HepG2 (cell line): ENCODE data around the gene YPEL3. TPM values are rescaled to one million over a fixed set of nuclear protein-coding genes. Genes with fewer than 3 reads are reported as not detected.

Source experiments
- ARID5B ChIP-seq: IDR thresholded peaks from 2 replicates; pipeline ENCODE4 v1.4.0; 2020; ENCODE audit warnings: mild to moderate bottlenecking, missing genetic modification reagents
- ATF7 ChIP-seq, 2 experiments: fragments of 450-650 bp in 1 of 2; sonication (generic) in 1 of 2; formaldehyde crosslinking in 1 of 2; IDR thresholded peaks; 2 replicates each; pipeline versions ENCODE4 v1.4.0 to v1.6.1; 2016 to 2020; ENCODE audit warnings: antibody characterized with exemption in 1 of 2, mild to moderate bottlenecking in 1 of 2, missing genetic modification reagents in 1 of 2
- EED ChIP-seq: sonication (generic); formaldehyde crosslinking; IDR thresholded peaks from 2 replicates; pipeline ENCODE4 v1.5.0; 2020; ENCODE audit warnings: mild to moderate bottlenecking, missing genetic modification reagents
- FOXK1 ChIP-seq: sonication (generic); formaldehyde crosslinking; IDR thresholded peaks from 2 replicates; pipeline ENCODE4 v1.4.0; 2020; ENCODE audit warnings: low read depth, missing genetic modification reagents, borderline replicate concordance
- GABPB1 ChIP-seq: IDR thresholded peaks from 2 replicates; pipeline ENCODE4 v1.6.1; 2016; ENCODE audit warnings: mild to moderate bottlenecking, missing genetic modification reagents, moderate library complexity, missing compliant biosample characterization
- HNF1B ChIP-seq: sonication (generic); formaldehyde crosslinking; IDR thresholded peaks from 2 replicates; pipeline ENCODE4 v1.5.1; 2020; ENCODE audit warnings: mild to moderate bottlenecking, moderate library complexity, missing genetic modification reagents
- JDP2 ChIP-seq: sonication (generic); formaldehyde crosslinking; IDR thresholded peaks from 2 replicates; pipeline ENCODE4 v1.8.1; 2022; ENCODE audit warnings: missing genetic modification reagents, borderline replicate concordance
- KDM5B ChIP-seq: sonication (generic); formaldehyde crosslinking; IDR thresholded peaks from 2 replicates; pipeline ENCODE4 v1.4.0; 2020; ENCODE audit warnings: missing genetic modification reagents, mild to moderate bottlenecking, borderline replicate concordance
- SIX1 ChIP-seq: sonication (generic); formaldehyde crosslinking; IDR thresholded peaks from 2 replicates; pipeline ENCODE4 v1.4.0; 2020; ENCODE audit warnings: missing genetic modification reagents, borderline replicate concordance
- SNRNP70 ChIP-seq: fragments of 200-400 bp; formaldehyde crosslinking; IDR thresholded peaks from 2 replicates; pipeline ENCODE4 v1.6.1; 2017; ENCODE audit warnings: mild to moderate bottlenecking, low read depth, low read length, moderate library complexity
- SP140L ChIP-seq: sonication (generic); formaldehyde crosslinking; IDR thresholded peaks from 2 replicates; pipeline ENCODE4 v1.4.0; 2020; ENCODE audit warnings: missing genetic modification reagents, borderline replicate concordance
- ZKSCAN8 ChIP-seq: IDR thresholded peaks from 2 replicates; pipeline ENCODE4 v1.6.1; 2016; ENCODE audit warnings: borderline replicate concordance, missing genetic modification reagents, missing compliant biosample characterization
- ZNF160 ChIP-seq: sonication (generic); formaldehyde crosslinking; IDR thresholded peaks from 2 replicates; pipeline ENCODE4 v1.8.0; 2022; ENCODE audit warnings: mild to moderate bottlenecking, inconsistent platforms, missing genetic modification reagents
- ZNF350 ChIP-seq: sonication (generic); formaldehyde crosslinking; IDR thresholded peaks from 2 replicates; pipeline ENCODE4 v1.4.0; 2020; ENCODE audit warnings: mild to moderate bottlenecking, low read depth, missing genetic modification reagents, borderline replicate concordance
- ZNF362 ChIP-seq: sonication (generic); formaldehyde crosslinking; IDR thresholded peaks from 2 replicates; pipeline ENCODE4 v1.4.0; 2020; ENCODE audit warnings: missing genetic modification reagents, mild to moderate bottlenecking, borderline replicate concordance
- ZNF44 ChIP-seq: sonication (generic); formaldehyde crosslinking; IDR thresholded peaks from 2 replicates; pipeline ENCODE4 v1.5.1; 2020; ENCODE audit warnings: mild to moderate bottlenecking, missing genetic modification reagents
- ZNF605 ChIP-seq: sonication (generic); formaldehyde crosslinking; IDR thresholded peaks from 2 replicates; pipeline ENCODE4 v1.8.0; 2022; ENCODE audit warnings: mild to moderate bottlenecking, missing genetic modification reagents
- ZNF619 ChIP-seq: sonication (generic); formaldehyde crosslinking; IDR thresholded peaks from 2 replicates; pipeline ENCODE4 v1.4.0; 2020; ENCODE audit warnings: mild to moderate bottlenecking, missing genetic modification reagents
- ZNF766 ChIP-seq: sonication (generic); formaldehyde crosslinking; IDR thresholded peaks from 2 replicates; pipeline ENCODE4 v1.5.0; 2020; ENCODE audit warnings: missing genetic modification reagents, borderline replicate concordance
- ZNF790 ChIP-seq: sonication (generic); formaldehyde crosslinking; IDR thresholded peaks from 2 replicates; pipeline ENCODE4 v1.8.0; 2022; ENCODE audit warnings: missing genetic modification reagents, mild to moderate bottlenecking, borderline replicate concordance
- ZSCAN5A ChIP-seq: sonication (generic); formaldehyde crosslinking; IDR thresholded peaks from 2 replicates; pipeline ENCODE4 v1.8.0; 2022; ENCODE audit warnings: mild to moderate bottlenecking, missing genetic modification reagents, borderline replicate concordance
- polyA plus RNA-seq, 8 experiments: library from polyadenylated mRNA; depleted of rRNA in 3 of 8; stranded (reverse) in 7 of 8; unstranded in 1 of 8; fragments of >200 nt; fragmentation: Illumina TruSeq in 4 of 8; extraction: Trizol in 4 of 8; gene quantifications; 2 replicates each; pipeline versions ENCODE4 v1.2.1 to v1.2.3, GENCODE V29; 2011 to 2016; ENCODE audit warnings: low read depth in 4 of 8, missing spikeins in 1 of 8, mixed read lengths in 1 of 8; ENCODE audit not compliant: insufficient read depth in 1 of 8
- total RNA-seq, 5 experiments: library from RNA; depleted of rRNA; stranded (reverse); fragments of >200 nt; fragmentation: Illumina TruSeq; extraction: Trizol; gene quantifications; 2 replicates each; pipeline ENCODE4 v1.2.3, GENCODE V29; 2016; ENCODE audit warnings: low read depth in 1 of 5

The YPEL3 gene
- total and polyA plus RNA-seq, 2 of the 13 experiments (the other 11 are each of a cell fraction or from before 2014, with no cell fraction given) = 5.4 to 47.0 TPM

DNA sequence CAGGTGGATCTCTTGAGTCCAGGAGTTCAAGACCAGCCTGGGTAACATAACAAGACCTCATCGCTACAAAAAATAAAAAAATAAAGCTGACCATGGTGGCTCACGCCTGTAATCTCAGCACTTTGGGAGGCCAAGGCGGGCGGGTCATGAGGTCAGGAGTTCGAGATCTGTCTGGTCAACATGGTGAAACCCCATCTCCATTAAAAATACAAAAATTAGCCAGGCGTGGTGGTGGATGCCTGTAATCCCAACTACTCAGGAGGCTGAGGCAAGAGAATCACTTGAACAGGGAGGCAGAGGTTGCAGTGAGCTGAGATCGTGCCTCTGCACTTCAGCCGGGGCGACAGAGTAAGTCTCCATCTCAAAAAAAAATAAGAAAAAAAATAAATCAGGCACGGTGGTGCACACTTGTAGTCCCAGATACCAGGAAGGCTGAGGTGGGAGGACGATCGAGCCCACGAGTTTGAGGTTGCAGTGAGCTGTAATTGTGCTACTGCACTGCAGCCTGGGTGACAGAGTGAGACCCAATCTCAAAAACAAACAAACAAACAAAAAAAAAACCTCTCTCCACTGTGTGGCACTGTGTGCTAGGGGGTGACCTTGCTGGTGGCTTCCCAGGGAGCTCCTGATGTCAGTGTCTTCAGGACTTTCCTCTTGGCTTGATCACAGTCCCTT, 46.8 kb upstream of the YPEL3 start (continued):
- TF ChIP-seq FOXK1 (CRISPR knock-in tag) (peak; percentile 39; the same call in 1 of the 2 replicates), ZNF362 (CRISPR knock-in tag) (peak; percentile 91), ZNF605 (peak; percentile 46; the same call in 1 of the 2 replicates), ZKSCAN8 (no peak), ZNF160 (CRISPR knock-in tag) (no peak), ATF7 (IDR thresholded peaks at IDR 0.05) (no peak), ATF7 (CRISPR knock-in tag; IDR thresholded peaks at IDR 0.05) (no peak), ZNF766 (CRISPR knock-in tag) (no peak), SP140L (0 out of 2 replicates have a peak, but pooled peaks have one; percentile 51), GABPB1 (CRISPR knock-in tag) (peak; percentile 25), KDM5B (peak; percentile 62; the same call in 1 of the 2 replicates), ZNF350 (peak; percentile 63), EED (CRISPR knock-in tag) (0 out of 2 replicates have a peak, but pooled peaks have one; percentile 19), SNRNP70 (no peak), HNF1B (CRISPR knock-in tag) (peak; percentile 46; the same call in 1 of the 2 replicates), JDP2 (no peak), ZSCAN5A (CRISPR knock-in tag) (no peak), ZNF619 (peak; percentile 66; the same call in 1 of the 2 replicates), ZNF790 (CRISPR knock-in tag) (no peak), SIX1 (0 out of 2 replicates have a peak, but pooled peaks have one; percentile 19), ZNF44 (CRISPR knock-in tag) (no peak), ARID5B (peak; percentile 13; the same call in 1 of the 2 replicates)
